HG02885 (cell line): ENCODE results near the gene GADD45B.
A peak's percentile ranks its signal among the peaks of the same experiment; 100 is the strongest.

Experiments used
- ATAC-seq: cut with Tn5 transposase; IDR thresholded peaks from one replicate; pipeline ENCODE4 v1.9.1; 2021; ENCODE audit warnings: mild to moderate bottlenecking; ENCODE audit not compliant: unreplicated experiment, poor library complexity

GADD45B gene, protein sequence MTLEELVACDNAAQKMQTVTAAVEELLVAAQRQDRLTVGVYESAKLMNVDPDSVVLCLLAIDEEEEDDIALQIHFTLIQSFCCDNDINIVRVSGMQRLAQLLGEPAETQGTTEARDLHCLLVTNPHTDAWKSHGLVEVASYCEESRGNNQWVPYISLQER

DNA sequence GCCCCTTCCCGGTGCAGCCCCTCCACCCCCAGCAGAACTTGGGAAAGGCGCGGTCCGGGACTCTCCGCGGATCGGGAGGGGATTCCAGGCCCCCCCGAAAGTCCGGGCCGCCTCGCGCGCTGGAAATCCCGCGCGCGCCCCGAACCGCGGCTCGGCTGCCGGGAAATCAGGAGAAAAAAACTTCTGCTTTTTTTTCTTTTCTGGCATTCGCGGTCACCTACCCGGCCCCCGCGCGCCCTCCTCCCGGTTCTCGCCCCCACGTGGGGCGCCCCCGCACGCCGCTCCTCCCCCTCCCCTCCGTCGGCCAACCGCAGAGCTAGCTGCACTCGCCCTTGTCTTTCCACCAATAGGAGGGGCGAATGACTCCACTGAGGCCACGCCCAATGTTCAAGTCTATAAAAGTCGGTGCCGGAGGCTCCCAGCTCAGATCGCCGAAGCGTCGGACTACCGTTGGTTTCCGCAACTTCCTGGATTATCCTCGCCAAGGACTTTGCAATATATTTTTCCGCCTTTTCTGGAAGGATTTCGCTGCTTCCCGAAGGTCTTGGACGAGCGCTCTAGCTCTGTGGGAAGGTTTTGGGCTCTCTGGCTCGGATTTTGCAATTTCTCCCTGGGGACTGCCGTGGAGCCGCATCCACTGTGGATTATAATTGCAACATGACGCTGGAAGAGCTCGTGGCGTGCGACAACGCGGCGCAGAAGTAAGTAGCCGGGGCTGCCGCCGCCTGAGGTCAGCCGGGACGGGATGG lies at the start of gene GADD45B:
GADD45B (plus strand) TSS at position 426 of the 749 bp plus-strand sequence; CDS start at position 658, 232 bp downstream.
- peak; percentile 57 for ATAC-seq

GRCh38 chr19:2426611-2427428 lies 49.1 kb upstream of the GADD45B start:
- ATAC-seq, result peak; percentile 27

DNA sequence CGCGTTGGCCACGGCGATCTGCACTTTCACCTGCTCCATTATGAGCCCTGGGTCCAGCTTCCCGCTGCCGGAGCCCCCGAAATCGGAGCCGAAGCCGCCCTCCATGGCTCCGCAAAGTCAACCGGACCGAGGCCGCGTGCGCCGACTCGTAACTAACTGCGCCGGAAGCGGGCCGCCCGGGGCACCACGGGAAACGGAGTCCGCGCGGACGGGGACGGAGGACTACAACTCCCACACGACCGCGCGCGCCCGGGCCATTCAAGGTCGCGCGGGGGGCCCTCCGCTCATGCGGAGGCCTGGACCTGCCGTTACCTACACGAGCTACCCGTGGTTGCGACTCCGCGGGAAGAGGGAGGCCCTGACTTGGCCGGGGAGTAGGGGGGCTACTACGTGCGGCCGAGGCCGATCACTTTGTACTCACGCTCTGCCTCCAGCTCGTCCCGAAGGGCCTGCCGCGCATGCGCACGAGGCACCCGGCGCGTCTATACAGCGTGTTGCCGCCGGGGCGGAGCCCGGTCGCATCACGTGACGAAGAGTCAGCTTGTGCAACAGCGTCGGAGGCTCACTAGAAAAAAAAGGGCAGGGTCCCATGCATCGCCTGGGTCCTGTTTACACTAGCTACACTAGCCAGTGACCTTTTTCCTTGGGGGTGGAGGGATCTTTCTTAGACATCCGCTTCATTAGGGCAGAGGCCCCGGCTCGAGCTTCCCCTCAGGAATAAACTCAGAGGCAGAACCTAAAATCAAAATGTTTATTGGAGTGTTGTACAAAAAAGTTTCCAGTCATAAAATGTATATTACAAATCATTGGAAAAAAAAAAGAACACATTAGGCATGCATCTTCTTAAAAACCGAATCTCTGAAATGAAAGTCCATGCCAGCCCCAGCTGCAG lies 48.3 kb upstream of the GADD45B start, which contains the start of gene TIMM13:
TIMM13 (minus strand) TSS at position 158 of the 892 bp plus-strand sequence; CDS start at position 105, 53 bp downstream.
- peak; percentile 83 for ATAC-seq

- ATAC-seq, result no peak
These were observed 47.6 kb upstream of the GADD45B start for GRCh38 chr19:2428321-2428690.

GRCh38 chr19:2428756-2429711 lies 46.9 kb upstream of the GADD45B start:
- no peak for ATAC-seq

DNA sequence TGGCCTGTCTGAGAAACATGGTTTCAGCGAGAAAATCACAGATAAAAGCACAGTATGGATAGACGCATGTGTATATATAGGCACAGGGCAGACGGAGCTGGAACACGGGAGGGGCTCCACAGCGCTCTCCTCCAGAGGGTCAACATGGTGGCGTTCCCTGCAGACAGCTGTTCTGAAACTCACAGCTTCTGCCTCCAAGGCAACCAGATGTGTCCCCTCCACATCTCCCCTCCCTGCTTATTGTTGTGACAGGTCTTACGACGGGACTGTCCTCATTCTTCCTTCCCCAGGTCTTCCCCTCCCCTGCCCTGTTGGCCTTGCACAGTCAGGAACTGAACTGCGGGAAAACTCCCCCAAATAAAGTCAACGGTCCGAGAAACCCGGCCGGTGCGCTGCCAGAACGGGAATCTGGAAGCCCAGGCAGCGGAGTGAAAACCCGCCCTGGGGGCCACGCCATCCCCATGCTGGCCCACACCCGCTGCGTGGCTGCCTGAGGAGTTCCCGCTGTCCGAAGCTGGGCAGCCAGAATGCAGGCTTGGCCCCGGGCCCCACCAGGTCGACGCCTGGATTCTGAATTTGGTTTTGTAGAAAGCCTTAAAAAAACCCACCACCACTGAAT lies 45.9 kb upstream of the GADD45B start:
- ATAC-seq, result no peak

- no peak for ATAC-seq
These were observed 44.4 kb upstream of the GADD45B start for GRCh38 chr19:2431318-2432055.

GRCh38 chr19:2432131-2432848 lies 43.6 kb upstream of the GADD45B start:
- no peak for ATAC-seq

DNA sequence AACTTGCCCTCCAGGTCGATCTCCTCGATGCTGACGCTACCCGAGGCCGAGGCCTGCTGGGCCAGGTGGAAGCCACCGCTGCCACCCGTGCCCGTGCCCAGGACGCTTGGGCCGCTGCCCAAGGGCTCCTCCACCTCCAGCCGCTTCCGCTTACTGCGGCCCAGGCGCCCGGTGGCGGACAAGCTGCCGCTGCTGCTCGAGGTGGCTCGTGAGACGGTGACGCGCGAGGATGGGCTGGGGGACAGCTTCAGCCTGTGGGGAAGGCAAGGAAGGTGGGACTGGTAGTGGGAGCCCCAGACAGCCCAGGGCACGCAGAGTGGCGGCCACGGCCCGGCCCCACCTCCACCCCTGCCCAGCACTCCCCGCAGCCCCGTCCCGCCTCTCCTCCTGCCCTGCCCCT lies 42.1 kb upstream of the GADD45B start:
- ATAC-seq, result no peak

DNA sequence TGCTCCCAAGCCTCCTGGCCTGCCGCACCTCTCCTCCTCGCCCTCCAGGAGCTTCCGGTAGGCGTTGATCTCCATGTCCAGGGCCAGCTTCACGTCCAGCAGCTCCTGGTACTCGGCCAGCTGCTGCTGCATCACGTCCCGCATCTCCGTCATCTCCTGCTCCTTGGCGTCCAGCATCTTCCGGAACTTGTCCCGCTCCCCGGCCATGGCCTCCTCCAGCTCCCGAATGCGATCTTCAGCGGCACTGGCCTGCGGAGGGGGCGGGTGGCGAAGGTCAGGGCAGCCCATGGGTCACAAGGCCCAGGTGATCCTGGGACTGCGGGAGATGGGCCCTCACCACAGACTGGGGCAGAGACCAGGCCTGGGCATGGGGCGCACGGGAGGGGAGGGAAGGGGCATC lies 41.7 kb upstream of the GADD45B start:
- ATAC-seq, result no peak

DNA sequence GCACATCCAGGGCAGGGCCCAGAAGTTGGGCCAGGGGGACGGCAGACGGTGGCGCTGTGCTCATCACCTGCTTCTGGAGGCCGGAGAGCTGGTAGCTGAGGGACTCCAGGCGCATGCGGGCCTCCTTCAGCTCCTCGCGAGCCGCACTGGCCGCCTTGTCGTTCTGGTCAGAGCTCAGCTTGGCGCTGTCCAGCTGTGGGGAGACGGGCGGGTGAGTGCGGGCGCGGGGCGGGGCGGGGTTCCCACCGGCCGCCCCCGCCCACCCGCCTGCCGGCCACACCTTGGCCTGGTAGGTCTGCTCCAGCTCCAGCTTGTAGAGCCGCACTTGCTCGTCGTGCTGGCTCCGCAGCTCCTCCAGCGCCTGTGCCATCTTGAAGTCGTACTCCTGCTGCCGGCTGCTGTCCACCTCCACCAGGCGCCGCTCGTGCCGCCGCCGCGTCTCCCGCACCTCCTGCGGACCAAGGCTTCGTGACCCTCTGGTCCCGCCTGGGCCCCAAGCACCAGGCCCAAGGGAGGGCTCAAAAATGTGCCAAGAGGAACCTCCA lies 41.1 kb upstream of the GADD45B start:
- no peak for ATAC-seq

DNA sequence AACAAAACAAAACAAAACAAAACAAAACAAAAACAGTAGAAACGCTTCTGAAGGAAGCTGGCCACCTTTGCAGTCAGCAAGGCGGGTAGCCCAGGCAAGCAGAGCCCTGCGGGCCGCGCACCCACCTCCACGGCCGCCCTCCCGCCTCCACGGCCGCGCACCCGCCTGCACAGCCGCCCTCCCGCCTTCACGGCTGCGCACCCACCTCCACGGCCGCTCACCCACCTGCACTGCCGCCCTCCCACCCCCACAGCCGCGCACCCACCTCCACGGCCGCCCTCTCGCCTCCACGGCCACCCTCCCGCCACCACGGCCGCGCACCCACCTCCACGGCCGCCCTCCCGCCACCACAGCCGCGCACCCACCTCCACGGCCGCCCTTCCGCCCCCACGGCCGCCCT lies 39.5 kb upstream of the GADD45B start:
- ATAC-seq, result no peak

GRCh38 chr19:2436926-2437325 lies 39.0 kb upstream of the GADD45B start:
- no peak for ATAC-seq

GRCh38 chr19:2438178-2438577 lies 37.7 kb upstream of the GADD45B start:
- no peak for ATAC-seq

- ATAC-seq, result no peak
These were observed 35.4 kb upstream of the GADD45B start for GRCh38 chr19:2440515-2440914.

DNA sequence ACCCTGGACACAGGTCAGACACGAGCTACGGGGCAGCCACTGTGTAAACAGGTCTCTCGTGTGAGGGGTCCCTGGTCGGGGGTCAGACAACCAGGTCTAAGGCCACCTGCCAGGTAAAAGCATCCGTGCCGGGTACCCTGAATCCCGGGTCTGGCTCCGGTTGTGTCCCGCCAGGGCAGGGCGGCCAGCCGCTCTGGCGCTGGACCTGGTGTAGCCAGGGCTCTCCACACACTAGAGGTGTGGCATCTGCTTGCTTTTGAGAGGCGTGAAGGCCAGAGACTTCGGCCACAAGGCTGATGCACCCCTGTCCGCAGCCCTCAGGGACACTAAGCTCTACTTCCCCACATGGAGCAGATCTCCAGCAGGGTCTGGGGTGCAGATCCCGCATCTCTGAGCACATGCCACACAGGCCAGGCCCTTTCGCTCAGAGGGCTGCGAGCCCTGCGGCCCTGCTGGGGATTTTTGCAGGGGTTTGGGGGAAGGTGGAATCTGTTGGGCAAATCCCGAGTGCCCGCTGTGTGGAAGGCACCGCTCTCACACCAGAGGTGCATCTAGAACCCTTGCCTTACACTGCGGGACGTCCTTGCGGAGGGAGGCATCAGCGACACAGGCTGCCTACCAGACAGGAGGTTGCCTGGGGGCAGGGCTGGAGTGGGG lies 34.7 kb upstream of the GADD45B start:
- ATAC-seq, result no peak
